AG08395 (cell line): Measurements from ENCODE around the gene KLF9.

Experiments
- DNase-seq: peaks from one replicate; pipeline ENCODE4 v3.0.0; 2012; ENCODE audit warnings: mixed read lengths, low spot score

KLF9 gene

DNA sequence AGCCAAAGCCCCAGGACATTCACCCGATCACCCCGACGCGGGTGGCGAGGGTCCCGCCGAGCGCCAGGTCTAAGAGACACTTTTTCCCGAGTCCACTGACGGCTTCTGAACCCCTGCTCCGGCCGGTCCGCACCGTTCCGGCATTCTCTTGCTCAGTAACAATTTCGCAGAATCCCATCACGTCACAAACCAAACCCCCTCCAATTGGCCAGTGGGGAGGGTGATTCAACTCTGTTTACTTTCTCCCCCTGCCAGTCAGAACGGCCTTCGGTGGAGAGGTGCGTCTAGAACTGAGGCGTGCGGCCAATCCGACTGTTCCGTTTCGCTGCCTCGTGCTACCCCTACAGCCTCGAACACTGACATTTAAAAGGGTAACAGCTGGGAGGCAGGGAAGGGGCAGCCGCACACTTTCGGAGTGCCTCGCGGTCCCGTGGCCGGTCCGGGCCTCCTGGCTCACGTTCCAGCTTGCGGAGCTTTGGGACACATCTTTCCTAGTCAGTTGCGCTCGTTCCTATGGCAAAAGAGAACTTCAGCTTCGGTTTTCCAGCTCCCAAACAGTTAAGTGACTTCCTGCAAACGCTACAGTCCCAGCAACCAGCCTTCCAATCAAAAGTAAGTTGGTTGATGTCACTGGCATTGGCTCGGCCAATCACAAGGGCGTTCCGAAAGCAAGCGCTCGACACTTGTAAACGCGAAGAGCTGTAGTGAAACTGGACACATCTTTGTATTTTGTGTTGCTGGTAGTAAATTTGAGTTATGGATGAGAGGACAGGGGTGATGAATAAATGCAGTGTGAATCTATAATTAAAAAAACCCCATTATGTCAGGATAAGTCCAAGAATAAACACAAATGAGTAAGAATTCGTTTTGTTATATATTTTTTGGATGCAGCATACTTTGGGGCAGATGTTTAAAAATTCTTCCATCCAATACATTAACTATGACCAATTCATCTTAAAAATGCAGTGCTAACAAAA, at the start of gene KLF9:
KLF9 (minus strand) TSS at position 859 of the 977 bp plus-strand sequence. CDS start 1,294 bp downstream, outside the sequence.
- peak; percentile 91 for DNase-seq

DNA sequence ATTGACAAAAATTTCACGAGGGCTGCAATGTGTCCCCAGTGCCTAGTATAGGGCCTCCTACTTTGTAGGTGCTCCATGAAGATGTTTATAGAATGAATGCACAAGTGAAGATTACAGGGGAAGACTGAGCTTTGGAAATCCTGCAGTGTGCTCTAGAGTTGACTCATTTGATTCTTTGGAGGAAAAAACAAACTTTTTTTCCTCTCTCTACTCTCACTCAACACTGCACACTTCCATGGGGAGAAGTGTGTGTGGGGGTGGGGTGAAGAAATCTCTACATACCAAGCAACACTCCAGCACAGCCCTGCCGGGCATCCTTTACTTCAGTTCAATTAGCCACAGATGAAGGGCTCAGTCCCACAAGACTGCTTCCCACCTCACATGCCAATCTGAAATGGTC, 49.4 kb upstream of the KLF9 start:
- DNase-seq: no peak

DNA sequence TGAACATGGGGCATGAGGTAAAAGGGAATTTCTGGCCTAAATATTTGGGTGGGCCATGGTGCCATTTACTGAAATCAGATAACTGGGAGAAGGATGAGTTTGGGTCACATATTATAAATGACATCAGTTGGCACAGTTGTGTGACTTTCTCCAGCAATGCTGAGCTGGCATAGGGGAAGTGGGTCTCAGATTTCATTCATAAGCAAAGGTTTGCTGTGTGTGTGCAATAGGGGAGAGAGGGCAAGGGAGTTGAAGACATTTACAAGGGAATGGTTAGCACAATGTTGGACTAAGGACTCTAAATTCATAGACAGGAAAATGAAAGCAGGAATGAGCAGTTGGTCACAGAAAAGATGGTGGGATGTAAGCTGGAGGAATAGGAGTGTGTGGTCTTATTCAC, 47.8 kb upstream of the KLF9 start:
- DNase-seq: no peak

DNA sequence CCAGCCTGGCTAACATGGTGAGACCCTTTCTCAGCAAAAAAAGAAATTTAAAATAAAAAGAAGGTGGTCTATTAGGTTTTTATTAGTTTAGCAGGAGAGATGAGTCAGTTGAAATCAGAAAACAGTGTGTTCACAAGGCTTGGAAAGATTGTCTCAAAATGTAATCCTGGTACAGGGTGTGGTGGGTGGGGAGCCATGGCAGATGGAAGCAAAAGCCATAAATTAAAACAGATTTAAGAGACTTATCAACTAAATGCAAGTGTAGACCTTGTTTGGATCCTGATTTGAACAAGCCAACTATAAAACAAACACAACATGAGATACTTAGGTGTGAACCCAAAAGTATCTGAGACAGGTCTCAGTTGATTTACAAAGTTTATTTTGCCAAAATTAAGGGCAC, 42.8 kb upstream of the KLF9 start:
- DNase-seq: no peak

GRCh38 chr9:70455993-70456704, 41.7 kb upstream of the KLF9 start:
- DNase-seq: no peak

DNA sequence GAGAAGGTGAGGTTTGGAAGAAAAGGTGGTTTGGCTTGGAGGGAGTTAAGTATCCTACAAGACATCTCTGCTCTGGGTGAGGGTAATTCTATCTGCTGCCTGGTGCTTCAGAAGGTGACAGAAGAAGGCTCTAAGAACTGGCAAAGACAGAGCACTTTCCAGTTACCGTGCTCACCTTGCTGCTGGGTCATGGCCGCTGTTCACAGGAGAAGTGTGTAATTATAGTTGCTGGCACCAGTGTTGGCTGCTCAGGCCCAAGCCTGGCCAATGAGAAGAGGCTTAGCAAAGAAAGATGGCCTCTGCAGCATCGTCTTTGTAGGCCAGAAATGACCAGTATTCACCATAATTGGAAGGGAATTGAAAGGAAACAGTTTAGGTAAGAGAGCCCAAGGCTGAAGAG, 37.9 kb upstream of the KLF9 start:
- DNase-seq: no peak

DNA sequence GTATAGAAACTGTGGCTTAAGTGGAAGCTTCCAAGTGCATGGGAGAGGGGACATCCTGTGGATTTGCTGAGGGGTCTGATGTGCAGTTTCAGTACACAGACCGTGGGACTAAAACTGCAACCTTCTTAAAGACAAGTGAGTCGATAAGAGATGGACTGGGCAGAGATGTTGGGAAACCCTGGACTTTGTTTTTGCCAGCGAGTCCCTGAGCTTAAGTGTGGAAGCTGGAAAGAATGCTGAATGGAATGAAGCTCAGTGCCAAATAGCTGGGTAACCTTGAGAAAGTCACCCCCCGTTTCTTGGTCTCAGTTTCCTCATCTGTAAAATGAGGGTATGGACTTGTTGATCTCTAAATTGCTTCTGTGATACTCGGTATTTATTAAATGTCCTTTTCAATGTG, 37.3 kb upstream of the KLF9 start:
- no peak for DNase-seq

DNA sequence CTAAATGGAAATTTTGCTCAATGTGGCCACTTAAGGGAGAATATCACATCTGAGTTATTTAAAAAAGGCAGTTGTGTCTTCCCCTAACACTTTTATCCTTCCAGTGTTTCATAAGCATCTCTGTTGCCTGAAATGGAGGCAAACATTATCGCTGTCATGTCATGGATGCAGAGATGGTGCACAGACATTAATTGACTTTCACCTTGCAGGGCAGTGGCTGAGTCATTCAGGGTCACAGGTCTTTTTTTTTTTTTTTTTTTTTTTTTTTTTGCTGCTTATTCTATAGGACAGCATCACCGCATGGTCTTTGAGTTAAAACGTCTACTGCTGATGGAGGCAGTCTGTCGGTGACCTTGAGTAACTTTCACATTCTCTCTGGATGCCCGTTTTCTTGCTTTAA, 36.3 kb upstream of the KLF9 start:
- no peak for DNase-seq

- no peak for DNase-seq
Observed at GRCh38 chr9:70449461-70449860, 35.0 kb upstream of the KLF9 start.

GRCh38 chr9:70448919-70449318, 34.5 kb upstream of the KLF9 start:
- DNase-seq: no peak

GRCh38 chr9:70444904-70445303, 30.4 kb upstream of the KLF9 start:
- no peak for DNase-seq

GRCh38 chr9:70442328-70442848, 27.9 kb upstream of the KLF9 start:
- no peak for DNase-seq

GRCh38 chr9:70441622-70442021, 27.2 kb upstream of the KLF9 start:
- DNase-seq: no peak

GRCh38 chr9:70439991-70440706, 25.7 kb upstream of the KLF9 start:
- no peak for DNase-seq

- peak; percentile 8 for DNase-seq
Observed at GRCh38 chr9:70438341-70438928, 24.0 kb upstream of the KLF9 start.

DNA sequence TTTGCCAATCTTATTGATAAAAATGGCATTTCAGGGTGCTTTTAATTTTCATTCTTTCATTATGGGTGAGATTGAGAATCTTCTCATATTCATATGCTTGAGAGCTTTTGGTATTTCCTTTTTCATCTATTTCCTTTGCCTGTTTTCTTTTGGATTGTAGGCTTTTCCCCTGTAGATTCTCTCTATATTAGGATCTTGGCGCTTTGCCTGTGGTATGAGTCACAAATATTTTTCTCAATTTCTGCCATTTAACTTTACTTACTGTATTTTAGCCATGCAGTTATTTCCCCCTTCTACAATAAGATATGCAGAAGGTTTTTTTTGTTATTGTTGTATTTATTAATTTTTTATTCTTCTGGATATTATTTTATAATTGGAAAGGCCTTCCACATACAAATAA, 21.5 kb upstream of the KLF9 start:
- DNase-seq: peak; percentile 53

GRCh38 chr9:70429899-70430298, 15.4 kb upstream of the KLF9 start:
- DNase-seq: no peak

- DNase-seq: no peak
Observed at GRCh38 chr9:70428781-70429180, 14.3 kb upstream of the KLF9 start.

DNA sequence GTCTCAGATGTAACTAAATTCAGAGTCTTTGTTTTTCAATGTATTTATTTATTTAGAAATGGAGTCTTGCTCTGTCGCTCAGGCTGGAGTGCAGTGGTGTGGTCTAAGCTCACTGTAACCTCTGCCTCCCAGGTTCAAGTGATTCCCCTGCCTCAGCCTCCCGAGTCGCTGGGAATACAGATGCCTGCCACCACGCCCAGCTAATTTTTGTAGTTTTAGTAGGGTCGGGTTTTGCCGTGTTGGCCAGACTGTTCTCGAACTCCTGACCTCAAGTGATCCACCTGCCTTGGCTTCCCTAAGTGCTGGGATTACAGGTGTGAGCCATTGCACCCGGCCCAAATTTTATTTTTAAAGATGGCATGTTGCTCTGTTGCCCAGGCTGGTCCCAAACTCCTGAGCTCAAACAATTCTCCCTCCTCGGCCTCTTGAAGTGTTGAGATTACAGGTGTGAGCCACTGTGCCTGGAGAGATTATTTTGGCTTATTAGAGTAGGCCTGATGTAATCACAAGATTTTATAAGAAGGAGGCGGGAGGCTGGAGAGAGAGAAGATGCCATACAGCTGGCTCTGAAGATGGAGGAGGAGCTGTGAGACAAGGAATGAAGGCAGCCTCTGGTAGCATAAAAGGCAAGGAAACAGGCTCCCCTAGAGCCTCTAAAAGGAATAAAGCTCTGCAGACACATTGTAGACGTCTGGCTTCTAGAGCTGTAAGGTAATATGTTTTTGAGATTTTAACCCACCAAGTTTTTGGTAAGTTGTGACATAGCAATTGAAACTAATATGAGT, 12.9 kb upstream of the KLF9 start:
- DNase-seq: no peak

GRCh38 chr9:70425192-70425591, 10.7 kb upstream of the KLF9 start:
- no peak for DNase-seq
